PFSK-1 (cell line): Measurements from ENCODE around the gene PARD3B.

ENCODE experiments used
- POLR2AphosphoS5 ChIP-seq: IDR thresholded peaks from 2 replicates; pipeline ENCODE4 v1.6.1; 2012; ENCODE audit warnings: low read depth, mild to moderate bottlenecking, control low read depth, low read length, moderate library complexity
- TAF1 ChIP-seq: IDR thresholded peaks from 2 replicates; pipeline ENCODE4 v1.6.1; 2012; ENCODE audit warnings: low read length, control low read depth, borderline replicate concordance; ENCODE audit not compliant: insufficient read depth

DNA sequence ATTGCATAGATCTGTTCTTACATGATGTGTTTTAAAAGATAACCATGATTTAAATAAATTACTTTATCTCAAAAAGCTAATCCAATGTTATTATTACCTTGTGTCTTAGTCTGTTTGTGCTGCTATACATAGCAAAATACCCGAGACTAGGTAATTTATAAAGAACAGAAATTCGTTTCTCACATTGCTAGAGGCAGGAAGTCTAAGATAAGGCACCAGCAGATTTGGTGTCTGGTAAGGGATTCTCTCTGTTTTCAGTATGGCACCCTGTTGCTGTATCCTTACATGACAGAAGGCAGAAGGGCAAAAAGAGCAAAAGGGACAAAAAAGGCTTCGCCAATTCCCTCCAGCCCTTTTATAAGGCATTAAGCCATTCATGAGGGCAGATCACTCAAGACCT, 533.9 kb downstream of the PARD3B start:
- no peak for TF ChIP-seq TAF1
- no peak for TF ChIP-seq POLR2AphosphoS5
